GM23248 (cell line): ENCODE data around the gene ACAT2.
"Not testable (repeated sequence)": the region's sequence is repeated elsewhere in the genome, so short reads cannot be mapped to it uniquely, and the experiment has no call there.

Source experiments
- EZH2 ChIP-seq: fragments of 200-600 bp; sonication (generic); IDR thresholded peaks from 2 replicates; pipeline ENCODE4 v1.6.1; 2018; ENCODE audit warnings: antibody characterized with exemption, mild to moderate bottlenecking; ENCODE audit not compliant: insufficient read depth, poor library complexity, severe bottlenecking
- EZH2phosphoT487 ChIP-seq: fragments of 200-600 bp; sonication (generic); IDR thresholded peaks from 2 replicates; pipeline ENCODE4 v1.6.1; 2018; ENCODE audit warnings: antibody characterized with exemption, moderate library complexity, mild to moderate bottlenecking, low read depth; ENCODE audit not compliant: insufficient read depth

- not testable (repeated sequence) for TF ChIP-seq EZH2phosphoT487, EZH2
Measured at GRCh38 chr6:159721981-159722380, 39.9 kb upstream of the ACAT2 start.
